ENCODE measurements around the gene SNX27. TPM values are rescaled to one million over a fixed set of nuclear protein-coding genes. Genes with fewer than 3 reads are reported as not detected.

The SNX27 gene
- total RNA-seq, 1 experiment from 2014 or later: 56.0 TPM

GRCh38 chr1:151635479-151636072, 23.7 kb downstream of the SNX27 start (continued):
- TF ChIP-seq AFF4 (CRISPR knock-in tag; IDR thresholded peaks at IDR 0.05; ENCODE audit: borderline replicate concordance) (no peak), E2F1 (CRISPR knock-in tag; IDR thresholded peaks at IDR 0.05) (no peak), TEAD4 (CRISPR knock-in tag; IDR thresholded peaks at IDR 0.05) (no peak), MLX (CRISPR knock-in tag; IDR thresholded peaks at IDR 0.05) (no peak)

- ATAC-seq: no peak
- Mint-ChIP-seq H3K36me3 (peaks cover 8% of the 10 kb centered on the region), H3K27me3 (ENCODE audit: low read depth) (no peaks in the 10 kb centered on the region), H3K4me1 (peaks cover 7% of the 10 kb centered on the region), H3K9me3 (no peaks in the 10 kb centered on the region), H3K27ac (no peak overlapping the region), H3K4me3 (no peak overlapping the region)
- CTCF ChIA-PET: interaction anchor here (1.0 kb wide), 1 partner anchor 44 kb away, joined by 3 read pairs; no protein-coding TSS in a partner anchor
- no peak for DNase-seq (ENCODE audit: low spot score)
- TF ChIP-seq SMAD4 (CRISPR knock-in tag; IDR thresholded peaks at IDR 0.05): no peak
- no peak for TF ChIP-seq ZNF532 (CRISPR knock-in tag; IDR thresholded peaks at IDR 0.05; ENCODE audit: borderline replicate concordance)
- no peak for TF ChIP-seq ARID4B (CRISPR knock-in tag; IDR thresholded peaks at IDR 0.05; ENCODE audit: borderline replicate concordance)
- TF ChIP-seq ATF6 (CRISPR knock-in tag; IDR thresholded peaks at IDR 0.05): no peak
- TF ChIP-seq ZBTB43 (CRISPR knock-in tag; IDR thresholded peaks at IDR 0.05): no peak
- no peak for TF ChIP-seq AR (CRISPR knock-in tag; IDR thresholded peaks at IDR 0.05)
- TF ChIP-seq CREM (CRISPR knock-in tag; IDR thresholded peaks at IDR 0.05): no peak
- POLR2A ChIA-PET: no interaction called here
Measured at GRCh38 chr1:151638074-151638775, 26.4 kb downstream of the SNX27 start.

All from WTC11 (cell line).